HL-60 (cell line): ENCODE measurements around the gene CENPF.

Experiments
- CTCF ChIP-seq: IDR thresholded peaks from one replicate; pipeline ENCODE4 v1.5.1; 2011; ENCODE audit warnings: low read length, control low read depth, inconsistent platforms; ENCODE audit not compliant: insufficient read depth
- GABPA ChIP-seq: IDR thresholded peaks from 2 replicates; pipeline ENCODE4 v1.6.1; 2012; ENCODE audit warnings: low read depth
- POLR2AphosphoS5 ChIP-seq: IDR thresholded peaks from 2 replicates; pipeline ENCODE4 v1.6.1; 2012; ENCODE audit warnings: low read depth
- REST ChIP-seq: IDR thresholded peaks from 2 replicates; pipeline ENCODE4 v1.6.1; 2012; ENCODE audit warnings: low read depth; ENCODE audit not compliant: insufficient replicate concordance
- SPI1 ChIP-seq: IDR thresholded peaks from 2 replicates; pipeline ENCODE4 v1.6.1; 2012; ENCODE audit warnings: low read depth, mild to moderate bottlenecking, borderline replicate concordance

- TF ChIP-seq CTCF = no peak
- TF ChIP-seq REST = no peak
- no peak for TF ChIP-seq GABPA
- no peak for TF ChIP-seq POLR2AphosphoS5
- no peak for TF ChIP-seq SPI1
These were observed 63.7 kb downstream of the CENPF start for GRCh38 chr1:214666674-214667073.
